H1 (cell line): ENCODE data around the gene MALT1. TPM values are rescaled to one million over a fixed set of nuclear protein-coding genes. Genes with fewer than 3 reads are reported as not detected.

Experiments
- ASH2L ChIP-seq: fragments of 200-600, 300-600 bp; sonication (generic); IDR thresholded peaks from one replicate; pipeline ENCODE4 v1.7.1; 2017; ENCODE audit warnings: low read length
- CHD7 ChIP-seq: fragments of 300-600 bp; sonication (generic); IDR thresholded peaks from 2 replicates; pipeline ENCODE4 v1.7.1; 2012; ENCODE audit warnings: low read length, moderate library complexity, mild to moderate bottlenecking, inconsistent platforms; ENCODE audit not compliant: insufficient replicate concordance
- CREB1 ChIP-seq: IDR thresholded peaks from 2 replicates; pipeline ENCODE4 v1.6.1; 2012; ENCODE audit warnings: inconsistent platforms
- CTCF ChIP-seq, 3 experiments: IDR thresholded peaks; 1 replicate in 2 of 3; 2 replicates in 1 of 3; pipeline versions ENCODE4 v1.5.1 to v1.6.1; 2011; ENCODE audit warnings: low read length in 3 of 3, mild to moderate bottlenecking in 3 of 3, inconsistent platforms in 2 of 3, low read depth in 1 of 3, moderate library complexity in 1 of 3; ENCODE audit not compliant: insufficient read depth in 1 of 3; ENCODE audit errors: control extremely low read depth in 1 of 3
- USF2 ChIP-seq: IDR thresholded peaks from 2 replicates; pipeline ENCODE4 v1.6.1; 2011; ENCODE audit warnings: low read length, improper control_type of control experiment
- polyA plus RNA-seq, 7 experiments: library from polyadenylated mRNA; depleted of rRNA in 3 of 7; stranded (reverse) in 5 of 7; unstranded in 2 of 7; fragments of >200 nt in 5 of 7; fragments of 200-250 nt in 2 of 7; gene quantifications; 1 replicate in 5 of 7; 2 replicates in 1 of 7; 4 replicates in 1 of 7; pipeline versions ENCODE4 v1.2.1 to v1.2.3, GENCODE V29; 2011 to 2013; ENCODE audit warnings: missing spikeins in 2 of 7, mixed read lengths in 2 of 7
- total RNA-seq: library from RNA; stranded (reverse); fragmentation: NEBNext Ultra II Directional; extraction: Animal tissue kit (Norgen Biotek cat#: 25700); gene quantifications from 2 replicates; pipeline ENCODE4 v1.2.1, GENCODE V29; 2021

Gene MALT1
- total and polyA plus RNA-seq, 2 of the 8 experiments (the other 6 are each of a cell fraction or from before 2014, with no cell fraction given) = 10.7 to 25.9 TPM

DNA sequence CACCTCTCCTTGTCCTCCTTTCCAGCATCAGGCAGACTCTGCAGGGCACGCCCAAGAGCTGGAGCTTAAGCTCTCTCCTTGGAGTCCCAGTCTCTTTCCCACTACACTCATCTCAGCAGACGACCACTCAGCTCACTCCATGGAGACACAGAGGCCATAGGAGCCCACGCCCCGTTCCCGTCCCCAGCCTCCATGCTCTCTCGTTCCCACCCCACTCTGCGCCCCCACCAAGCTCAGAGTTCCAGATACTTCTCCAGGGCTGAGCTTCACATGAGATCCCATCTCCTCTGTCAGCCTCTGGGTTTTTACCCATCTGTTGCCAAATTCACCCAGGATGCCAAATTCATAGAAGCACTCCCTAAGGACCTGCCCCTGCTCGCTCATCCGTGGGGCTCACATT, 87.3 kb downstream of the MALT1 start (continued):
- TF ChIP-seq CTCF (IDR thresholded peaks at IDR 0.05; ENCODE audit: control extremely low read depth in 1 of 3, insufficient read depth in 1 of 3, low read depth in 1 of 3, low read length in 3 of 3) = no peak
- no peak for TF ChIP-seq CREB1
- no peak for TF ChIP-seq ASH2L
- TF ChIP-seq CHD7 = no peak
- TF ChIP-seq USF2 = no peak
- TF ChIP-seq, all 59 proteins: peak for 0
